Measurements from ENCODE around the gene PKN3.

DNA sequence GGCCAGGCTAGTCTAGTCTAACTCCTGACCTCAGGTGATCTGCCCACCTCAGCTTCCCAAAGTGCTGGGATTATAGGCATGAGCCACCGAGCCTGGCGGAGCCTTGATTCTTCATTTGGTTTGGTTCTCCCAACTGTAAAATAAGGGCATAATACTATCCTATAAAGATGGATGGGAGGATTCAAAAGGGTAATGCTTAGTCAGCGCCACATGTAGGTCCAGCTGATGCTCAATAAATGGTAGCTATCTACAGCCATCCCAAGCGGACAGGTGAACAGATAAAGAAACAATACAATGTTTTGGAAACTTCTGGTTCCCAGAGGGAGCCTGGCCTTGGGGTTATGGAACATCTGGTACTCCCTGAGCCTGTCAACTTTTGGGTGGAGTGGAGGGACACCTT is 26.9 kb upstream of the PKN3 start:
- TF ChIP-seq, protein P1, sequence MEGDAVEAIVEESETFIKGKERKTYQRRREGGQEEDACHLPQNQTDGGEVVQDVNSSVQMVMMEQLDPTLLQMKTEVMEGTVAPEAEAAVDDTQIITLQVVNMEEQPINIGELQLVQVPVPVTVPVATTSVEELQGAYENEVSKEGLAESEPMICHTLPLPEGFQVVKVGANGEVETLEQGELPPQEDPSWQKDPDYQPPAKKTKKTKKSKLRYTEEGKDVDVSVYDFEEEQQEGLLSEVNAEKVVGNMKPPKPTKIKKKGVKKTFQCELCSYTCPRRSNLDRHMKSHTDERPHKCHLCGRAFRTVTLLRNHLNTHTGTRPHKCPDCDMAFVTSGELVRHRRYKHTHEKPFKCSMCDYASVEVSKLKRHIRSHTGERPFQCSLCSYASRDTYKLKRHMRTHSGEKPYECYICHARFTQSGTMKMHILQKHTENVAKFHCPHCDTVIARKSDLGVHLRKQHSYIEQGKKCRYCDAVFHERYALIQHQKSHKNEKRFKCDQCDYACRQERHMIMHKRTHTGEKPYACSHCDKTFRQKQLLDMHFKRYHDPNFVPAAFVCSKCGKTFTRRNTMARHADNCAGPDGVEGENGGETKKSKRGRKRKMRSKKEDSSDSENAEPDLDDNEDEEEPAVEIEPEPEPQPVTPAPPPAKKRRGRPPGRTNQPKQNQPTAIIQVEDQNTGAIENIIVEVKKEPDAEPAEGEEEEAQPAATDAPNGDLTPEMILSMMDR (IDR thresholded peaks at IDR 0.05; ENCODE audit: low read length), result no peak
- TF ChIP-seq EZH2 (optimal IDR thresholded peaks at IDR 0.05; ENCODE audit: low read depth, low read length), result no peak

Data from MM.1S (cell line).